ENCODE results near the gene FSD1L.
"Not testable (repeated sequence)": the region's sequence is repeated elsewhere in the genome, so short reads cannot be mapped to it uniquely, and the experiment has no call there.

The FSD1L gene

GRCh38 chr9:105485131-105485530, 37.3 kb downstream of the FSD1L start:
- DNase-seq (ENCODE audit: low spot score) = no peak

GRCh38 chr9:105496826-105497225, 49.0 kb downstream of the FSD1L start:
- no peak for DNase-seq (ENCODE audit: low spot score)

GRCh38 chr9:105497704-105498103, 49.9 kb downstream of the FSD1L start:
- no peak for DNase-seq (ENCODE audit: low spot score)

- DNase-seq (ENCODE audit: low spot score) = no peak
Measured at GRCh38 chr9:105500108-105500766, 52.4 kb downstream of the FSD1L start.

GRCh38 chr9:105501414-105501813, 53.6 kb downstream of the FSD1L start:
- DNase-seq (ENCODE audit: low spot score) = no peak

GRCh38 chr9:105502276-105502675, 54.4 kb downstream of the FSD1L start:
- DNase-seq (ENCODE audit: low spot score) = no peak

- no peak for DNase-seq (ENCODE audit: low spot score)
Measured at GRCh38 chr9:105503881-105504280, 56.0 kb downstream of the FSD1L start.

GRCh38 chr9:105507096-105507790, 59.4 kb downstream of the FSD1L start:
- no peak for DNase-seq (ENCODE audit: low spot score)

- no peak for DNase-seq (ENCODE audit: low spot score)
Measured at GRCh38 chr9:105508530-105508929, 60.7 kb downstream of the FSD1L start.

GRCh38 chr9:105510024-105510423, 62.2 kb downstream of the FSD1L start:
- peak; percentile 76 for DNase-seq (ENCODE audit: low spot score)

GRCh38 chr9:105511446-105511845, 63.6 kb downstream of the FSD1L start:
- DNase-seq (ENCODE audit: low spot score) = no peak

GRCh38 chr9:105515811-105516413, 68.1 kb downstream of the FSD1L start:
- no peak for DNase-seq (ENCODE audit: low spot score)

GRCh38 chr9:105519710-105520369, 72.0 kb downstream of the FSD1L start:
- DNase-seq (ENCODE audit: low spot score) = not testable (repeated sequence)

- not testable (repeated sequence) for DNase-seq (ENCODE audit: low spot score)
Measured at GRCh38 chr9:105520992-105521391, 73.2 kb downstream of the FSD1L start.

GRCh38 chr9:105522618-105523385, 75.0 kb downstream of the FSD1L start:
- DNase-seq (ENCODE audit: low spot score) = not testable (repeated sequence)

GRCh38 chr9:105531530-105531929, 83.7 kb downstream of the FSD1L start:
- DNase-seq (ENCODE audit: low spot score) = no peak

- DNase-seq (ENCODE audit: low spot score) = no peak
Measured at GRCh38 chr9:105535920-105536668, 88.3 kb downstream of the FSD1L start.

GRCh38 chr9:105539452-105539851, 91.6 kb downstream of the FSD1L start:
- DNase-seq (ENCODE audit: low spot score) = no peak

GRCh38 chr9:105541838-105542237, 94.0 kb downstream of the FSD1L start:
- no peak for DNase-seq (ENCODE audit: low spot score)

- no peak for DNase-seq (ENCODE audit: low spot score)
Measured at GRCh38 chr9:105554042-105554441, 106.2 kb downstream of the FSD1L start.

All from AG08395 (cell line).